ENCODE measurements around the gene OXA1L. TPM values are rescaled to one million over a fixed set of nuclear protein-coding genes. Genes with fewer than 3 reads are reported as not detected.

Gene OXA1L
- total and polyA plus RNA-seq, 2 experiments from 2014 or later, result 61.7 to 91.7 TPM

GRCh38 chr14:22769369-22769768 lies 2.9 kb downstream of the OXA1L start:
- Histone ChIP-seq H3K79me2 (replicated peaks; ENCODE audit: insufficient read depth) (peaks cover 25% of the 10 kb centered on the region), H2AFZ (no peak overlapping the region), H3K4me3 (no peak overlapping the region), H3F3A (replicated peaks; ENCODE audit: low read depth) (0 out of 2 replicates have a peak, but pooled peaks cover 4% of the 10 kb centered on the region), H3K27ac (ENCODE audit: low read depth) (no peak overlapping the region), H4K20me1 (replicated peaks; ENCODE audit: insufficient read depth) (no peaks in the 10 kb centered on the region), H3K4me1 (ENCODE audit: insufficient read depth) (peaks cover 11% of the 10 kb centered on the region), H3K4me2 (no peak overlapping the region), H3K27me3 (ENCODE audit: insufficient read depth) (no peaks in the 10 kb centered on the region), H3K9me2 (ENCODE audit: insufficient read depth) (no peaks in the 10 kb centered on the region), H3K36me3 (ENCODE audit: insufficient read depth) (peaks cover 41% of the 10 kb centered on the region)
- Mint-ChIP-seq H3K4me1 (peaks cover 16% of the 10 kb centered on the region), H3K9me3 (no peaks in the 10 kb centered on the region), H3K27me3 (ENCODE audit: insufficient read depth, low read depth, poor library complexity) (peaks cover 16% of the 10 kb centered on the region), H3K27ac (no peak overlapping the region), H3K36me3 (ENCODE audit: low read depth) (peaks cover 62% of the 10 kb centered on the region), H3K4me3 (no peak overlapping the region)
- DNase-seq (ENCODE audit: low spot score) (no peak), ATAC-seq (no peak)
- TF ChIP-seq POLR2AphosphoS5 (IDR thresholded peaks at IDR 0.05; ENCODE audit: low read depth) (no peak), ZNF462 (CRISPR knock-in tag; IDR thresholded peaks at IDR 0.05) (no peak), EZH2phosphoT487 (IDR thresholded peaks at IDR 0.05; ENCODE audit: unreplicated experiment) (no peak), ZNF114 (CRISPR knock-in tag; IDR thresholded peaks at IDR 0.05) (no peak), JUNB (IDR thresholded peaks at IDR 0.05; ENCODE audit: unreplicated experiment) (no peak), ZNF331 (CRISPR knock-in tag; IDR thresholded peaks at IDR 0.05; ENCODE audit: low read depth) (no peak), ETS1 (IDR thresholded peaks at IDR 0.05) (no peak), STAT1 (IDR thresholded peaks at IDR 0.05; ENCODE audit: unreplicated experiment) (no peak), REST (IDR thresholded peaks at IDR 0.05; ENCODE audit: unreplicated experiment) (no peak), CTCF (conservative IDR thresholded peaks at IDR 0.05; ENCODE audit: low read depth in 2 of 2) (no peak), EZH2 (IDR thresholded peaks at IDR 0.05; ENCODE audit: low read depth, unreplicated experiment) (no peak), NANOG (IDR thresholded peaks at IDR 0.05; ENCODE audit: borderline replicate concordance) (no peak), CREB1 (CRISPR knock-in tag; IDR thresholded peaks at IDR 0.05; ENCODE audit: low read depth) (no peak)
